ENCODE results near the gene EXD1.

The EXD1 gene

DNA sequence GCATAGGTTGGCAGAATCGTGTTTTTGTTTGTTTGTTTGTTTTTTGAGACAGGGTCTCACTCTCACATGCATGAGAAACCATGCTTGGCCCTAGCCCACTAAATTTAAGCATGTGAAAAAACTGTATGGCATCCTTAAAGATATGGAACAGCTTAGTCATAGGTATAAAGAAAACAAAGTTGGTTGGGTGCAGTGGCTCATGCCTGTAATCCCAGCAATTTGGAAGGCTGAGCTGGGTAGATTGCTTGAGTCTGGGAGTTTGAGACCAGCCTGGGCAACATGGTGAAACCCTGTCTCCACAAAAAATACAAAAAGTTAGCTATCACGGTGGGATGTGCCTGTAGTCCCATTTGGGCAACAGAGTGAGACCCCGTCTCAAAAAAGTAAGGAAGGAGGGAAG is 25.2 kb downstream of the EXD1 start:
- DNase-seq (no peak), ATAC-seq (ENCODE audit: insufficient read depth, low read depth) (no peak)
- H3K4me1 ChIP-seq (ENCODE audit: insufficient read depth, low read length): no peaks in the 10 kb centered on the region
- no peak overlapping the region for H3K4me3 ChIP-seq (ENCODE audit: low read depth in 1 of 2, low read length in 2 of 2)
- H3K79me2 ChIP-seq (ENCODE audit: insufficient read depth, low read length): no peaks in the 10 kb centered on the region
- H3K9me3 ChIP-seq (ENCODE audit: insufficient read depth, low read length, severe bottlenecking): no peaks in the 10 kb centered on the region
- no peaks in the 10 kb centered on the region for H3K27me3 ChIP-seq (ENCODE audit: insufficient read depth, low read length, poor library complexity)
- H3K27ac ChIP-seq (ENCODE audit: low read length): no peak overlapping the region
- TF ChIP-seq EZH2 (IDR thresholded peaks at IDR 0.05; ENCODE audit: borderline replicate concordance, low read depth, low read length, severe bottlenecking): no peak
- TF ChIP-seq, protein P1, sequence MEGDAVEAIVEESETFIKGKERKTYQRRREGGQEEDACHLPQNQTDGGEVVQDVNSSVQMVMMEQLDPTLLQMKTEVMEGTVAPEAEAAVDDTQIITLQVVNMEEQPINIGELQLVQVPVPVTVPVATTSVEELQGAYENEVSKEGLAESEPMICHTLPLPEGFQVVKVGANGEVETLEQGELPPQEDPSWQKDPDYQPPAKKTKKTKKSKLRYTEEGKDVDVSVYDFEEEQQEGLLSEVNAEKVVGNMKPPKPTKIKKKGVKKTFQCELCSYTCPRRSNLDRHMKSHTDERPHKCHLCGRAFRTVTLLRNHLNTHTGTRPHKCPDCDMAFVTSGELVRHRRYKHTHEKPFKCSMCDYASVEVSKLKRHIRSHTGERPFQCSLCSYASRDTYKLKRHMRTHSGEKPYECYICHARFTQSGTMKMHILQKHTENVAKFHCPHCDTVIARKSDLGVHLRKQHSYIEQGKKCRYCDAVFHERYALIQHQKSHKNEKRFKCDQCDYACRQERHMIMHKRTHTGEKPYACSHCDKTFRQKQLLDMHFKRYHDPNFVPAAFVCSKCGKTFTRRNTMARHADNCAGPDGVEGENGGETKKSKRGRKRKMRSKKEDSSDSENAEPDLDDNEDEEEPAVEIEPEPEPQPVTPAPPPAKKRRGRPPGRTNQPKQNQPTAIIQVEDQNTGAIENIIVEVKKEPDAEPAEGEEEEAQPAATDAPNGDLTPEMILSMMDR (IDR thresholded peaks at IDR 0.05; ENCODE audit: borderline replicate concordance, extremely low read depth, low read length, poor library complexity, severe bottlenecking): no peak
- no peak overlapping the region for H3K9ac ChIP-seq (ENCODE audit: low read depth, low read length)
- no peak overlapping the region for H3K4me2 ChIP-seq (ENCODE audit: insufficient read depth, low read length)
- H2AFZ ChIP-seq (ENCODE audit: low read depth, low read length): no peak overlapping the region
- no peaks in the 10 kb centered on the region for H4K20me1 ChIP-seq (ENCODE audit: insufficient read depth, low read length)
- no peaks in the 10 kb centered on the region for H3K36me3 ChIP-seq (ENCODE audit: insufficient read depth, low read length)

DNA sequence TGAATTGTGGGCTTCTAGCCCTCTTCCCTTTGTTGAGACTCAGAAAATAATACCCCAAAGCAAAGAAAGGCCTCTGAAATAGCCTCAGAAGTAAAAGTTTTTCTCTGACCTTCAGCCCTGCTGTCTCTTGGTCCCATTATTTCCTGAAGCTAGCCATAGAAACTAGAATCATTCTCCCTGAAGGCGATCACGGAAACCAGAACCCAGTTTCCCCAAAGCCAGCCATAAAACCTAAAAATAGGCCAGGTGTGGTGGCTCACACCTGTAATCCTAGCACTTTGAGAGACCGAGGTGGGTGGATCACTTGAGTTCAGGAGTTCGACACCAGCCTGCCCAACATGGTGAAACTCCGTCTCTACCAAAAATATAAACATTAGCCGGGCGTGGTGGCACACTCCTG is 27.2 kb downstream of the EXD1 start:
- no peak overlapping the region for H3K4me3 ChIP-seq (ENCODE audit: low read depth in 1 of 2, low read length in 2 of 2)
- H3K4me1 ChIP-seq (ENCODE audit: insufficient read depth, low read length): no peaks in the 10 kb centered on the region
- H3K4me2 ChIP-seq (ENCODE audit: insufficient read depth, low read length): no peak overlapping the region
- H4K20me1 ChIP-seq (ENCODE audit: insufficient read depth, low read length): no peaks in the 10 kb centered on the region
- H3K36me3 ChIP-seq (ENCODE audit: insufficient read depth, low read length): no peaks in the 10 kb centered on the region
- no peak for DNase-seq
- no peak overlapping the region for H3K9ac ChIP-seq (ENCODE audit: low read depth, low read length)
- H3K79me2 ChIP-seq (ENCODE audit: insufficient read depth, low read length): no peaks in the 10 kb centered on the region
- H3K9me3 ChIP-seq (ENCODE audit: insufficient read depth, low read length, severe bottlenecking): no peaks in the 10 kb centered on the region
- H2AFZ ChIP-seq (ENCODE audit: low read depth, low read length): no peak overlapping the region
- no peak for ATAC-seq (ENCODE audit: insufficient read depth, low read depth)
- TF ChIP-seq, protein P1 (IDR thresholded peaks at IDR 0.05; ENCODE audit: borderline replicate concordance, extremely low read depth, low read length, poor library complexity, severe bottlenecking): no peak
- TF ChIP-seq EZH2 (IDR thresholded peaks at IDR 0.05; ENCODE audit: borderline replicate concordance, low read depth, low read length, severe bottlenecking): no peak
- H3K27ac ChIP-seq (ENCODE audit: low read length): no peak overlapping the region
- no peaks in the 10 kb centered on the region for H3K27me3 ChIP-seq (ENCODE audit: insufficient read depth, low read length, poor library complexity)

- no peak for TF ChIP-seq EZH2 (IDR thresholded peaks at IDR 0.05; ENCODE audit: borderline replicate concordance, low read depth, low read length, severe bottlenecking)
- TF ChIP-seq, protein P1 (IDR thresholded peaks at IDR 0.05; ENCODE audit: borderline replicate concordance, extremely low read depth, low read length, poor library complexity, severe bottlenecking): no peak
- H3K9me3 ChIP-seq (ENCODE audit: insufficient read depth, low read length, severe bottlenecking): no peaks in the 10 kb centered on the region
These were observed 31.1 kb downstream of the EXD1 start for GRCh38 chr15:41199470-41199869.

DNA sequence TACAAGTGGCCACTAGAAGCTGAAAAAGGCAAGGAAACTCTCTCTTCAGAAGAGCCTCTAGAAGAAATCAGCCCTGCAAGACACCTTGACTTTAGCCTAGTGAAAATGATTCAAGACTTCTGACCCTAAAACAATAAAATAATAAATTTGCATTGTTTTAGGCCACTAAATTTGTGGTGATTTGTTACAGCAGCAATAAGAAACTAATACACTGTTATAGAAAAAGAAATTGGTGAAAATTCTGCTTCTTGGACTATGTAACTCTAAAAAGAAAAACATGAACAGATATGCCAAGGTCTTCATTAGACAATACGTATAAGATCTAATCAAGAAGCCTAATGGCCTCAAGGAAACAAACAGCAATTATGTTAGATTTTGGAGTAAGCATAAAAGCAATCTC is 36.1 kb downstream of the EXD1 start:
- DNase-seq (no peak), ATAC-seq (ENCODE audit: insufficient read depth, low read depth) (no peak)
- no peak overlapping the region for H3K27ac ChIP-seq (ENCODE audit: low read length)
- no peaks in the 10 kb centered on the region for H3K27me3 ChIP-seq (ENCODE audit: insufficient read depth, low read length, poor library complexity)
- no peaks in the 10 kb centered on the region for H3K4me1 ChIP-seq (ENCODE audit: insufficient read depth, low read length)
- TF ChIP-seq EZH2 (IDR thresholded peaks at IDR 0.05; ENCODE audit: borderline replicate concordance, low read depth, low read length, severe bottlenecking): no peak
- TF ChIP-seq, protein P1 (IDR thresholded peaks at IDR 0.05; ENCODE audit: borderline replicate concordance, extremely low read depth, low read length, poor library complexity, severe bottlenecking): no peak
- no peak overlapping the region for H3K4me2 ChIP-seq (ENCODE audit: insufficient read depth, low read length)
- no peaks in the 10 kb centered on the region for H4K20me1 ChIP-seq (ENCODE audit: insufficient read depth, low read length)
- H3K36me3 ChIP-seq (ENCODE audit: insufficient read depth, low read length): no peaks in the 10 kb centered on the region
- H3K4me3 ChIP-seq (ENCODE audit: low read depth in 1 of 2, low read length in 2 of 2): no peak overlapping the region
- no peaks in the 10 kb centered on the region for H3K79me2 ChIP-seq (ENCODE audit: insufficient read depth, low read length)
- H3K9me3 ChIP-seq (ENCODE audit: insufficient read depth, low read length, severe bottlenecking): no peaks in the 10 kb centered on the region
- no peak overlapping the region for H2AFZ ChIP-seq (ENCODE audit: low read depth, low read length)
- H3K9ac ChIP-seq (ENCODE audit: low read depth, low read length): no peak overlapping the region

More at GRCh38 chr15:41199470-41199869, 31.1 kb downstream of the EXD1 start:
- DNase-seq: no peak
- H3K9ac ChIP-seq (ENCODE audit: low read depth, low read length): no peak overlapping the region
- H2AFZ ChIP-seq (ENCODE audit: low read depth, low read length): no peak overlapping the region
- H3K4me1 ChIP-seq (ENCODE audit: insufficient read depth, low read length): no peaks in the 10 kb centered on the region
- no peak overlapping the region for H3K27ac ChIP-seq (ENCODE audit: low read length)
- no peaks in the 10 kb centered on the region for H3K27me3 ChIP-seq (ENCODE audit: insufficient read depth, low read length, poor library complexity)
- H3K79me2 ChIP-seq (ENCODE audit: insufficient read depth, low read length): no peaks in the 10 kb centered on the region
- H4K20me1 ChIP-seq (ENCODE audit: insufficient read depth, low read length): no peaks in the 10 kb centered on the region
- ATAC-seq (ENCODE audit: insufficient read depth, low read depth): no peak
- H3K4me2 ChIP-seq (ENCODE audit: insufficient read depth, low read length): no peak overlapping the region
- H3K36me3 ChIP-seq (ENCODE audit: insufficient read depth, low read length): no peaks in the 10 kb centered on the region
- no peak overlapping the region for H3K4me3 ChIP-seq (ENCODE audit: low read depth in 1 of 2, low read length in 2 of 2)

Measured in DND-41 (cell line).